ENCODE results near the gene CRAMP1.
A peak's percentile ranks its signal among the peaks of the same experiment; 100 is the strongest.

CRAMP1 gene

GRCh38 chr16:1662543-1662942 lies 50.4 kb downstream of the CRAMP1 start:
- DNase-seq = no peak

- DNase-seq = no peak
Observed at GRCh38 chr16:1665829-1666228, 53.7 kb downstream of the CRAMP1 start.

- DNase-seq = no peak
Observed at GRCh38 chr16:1666316-1666715, 54.2 kb downstream of the CRAMP1 start.

- no peak for DNase-seq
Observed at GRCh38 chr16:1667271-1667670, 55.1 kb downstream of the CRAMP1 start.

- DNase-seq = no peak
Observed at GRCh38 chr16:1667916-1668315, 55.8 kb downstream of the CRAMP1 start.

- no peak for DNase-seq
Observed at GRCh38 chr16:1668612-1669319, 56.6 kb downstream of the CRAMP1 start.

- no peak for DNase-seq
Observed at GRCh38 chr16:1669698-1670097, 57.5 kb downstream of the CRAMP1 start.

- no peak for DNase-seq
Observed at GRCh38 chr16:1670371-1670770, 58.2 kb downstream of the CRAMP1 start.

GRCh38 chr16:1670866-1671265 lies 58.7 kb downstream of the CRAMP1 start:
- no peak for DNase-seq

- DNase-seq = no peak
Observed at GRCh38 chr16:1673424-1674151, 61.4 kb downstream of the CRAMP1 start.

- no peak for DNase-seq
Observed at GRCh38 chr16:1674306-1674705, 62.1 kb downstream of the CRAMP1 start.

GRCh38 chr16:1674751-1675664 lies 62.8 kb downstream of the CRAMP1 start:
- no peak for DNase-seq

GRCh38 chr16:1676661-1677060 lies 64.5 kb downstream of the CRAMP1 start:
- no peak for DNase-seq

GRCh38 chr16:1677339-1677738 lies 65.2 kb downstream of the CRAMP1 start:
- no peak for DNase-seq

- DNase-seq = peak; percentile 97
Observed at GRCh38 chr16:1677942-1678499, 65.9 kb downstream of the CRAMP1 start, which contains the start of gene JPT2. TSS of gene JPT2 (plus strand) at chr16:1678279. CDS start at chr16:1678313, 34 bp downstream.

GRCh38 chr16:1678500-1679098 lies 66.4 kb downstream of the CRAMP1 start:
- peak; percentile 11 for DNase-seq

GRCh38 chr16:1680361-1680760 lies 68.2 kb downstream of the CRAMP1 start:
- no peak for DNase-seq

GRCh38 chr16:1681032-1681431 lies 68.9 kb downstream of the CRAMP1 start:
- no peak for DNase-seq

- no peak for DNase-seq
Observed at GRCh38 chr16:1687427-1688316, 75.5 kb downstream of the CRAMP1 start.

- DNase-seq = no peak
Observed at GRCh38 chr16:1688807-1689560, 76.8 kb downstream of the CRAMP1 start.

GRCh38 chr16:1689853-1690252 lies 77.7 kb downstream of the CRAMP1 start:
- DNase-seq = no peak

Measured in NCI-H2171 treated with DMSO at 0.1 percent for 48 hours (cell line).